HG03139 (cell line): Measurements from ENCODE around the gene SRL.

Experiments used
- ATAC-seq: cut with Tn5 transposase; IDR thresholded peaks from one replicate; pipeline ENCODE4 v1.9.1; 2021; ENCODE audit not compliant: unreplicated experiment

SRL gene

DNA sequence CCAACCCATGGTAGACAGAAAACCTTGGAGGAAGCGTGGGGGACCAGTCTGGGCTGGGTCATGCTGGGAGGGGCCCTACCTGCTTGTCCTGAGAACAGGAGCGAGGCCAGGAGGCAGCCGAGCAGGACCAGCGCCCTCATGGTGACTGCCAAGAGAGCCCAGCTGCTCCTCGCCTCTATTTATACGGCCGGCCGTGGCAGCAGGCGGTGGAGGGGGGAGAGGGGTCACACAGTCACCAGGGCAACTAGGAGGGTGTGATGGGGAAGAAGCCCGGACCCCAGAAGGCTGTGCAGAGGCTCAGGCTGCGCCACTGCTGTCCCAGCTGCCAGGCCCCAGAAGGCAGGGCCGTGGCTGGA, at the start of gene SRL:
TSS of gene SRL (minus strand) at position 153 of the 356 bp plus-strand sequence. CDS start at position 140, 13 bp downstream.
- ATAC-seq = no peak

DNA sequence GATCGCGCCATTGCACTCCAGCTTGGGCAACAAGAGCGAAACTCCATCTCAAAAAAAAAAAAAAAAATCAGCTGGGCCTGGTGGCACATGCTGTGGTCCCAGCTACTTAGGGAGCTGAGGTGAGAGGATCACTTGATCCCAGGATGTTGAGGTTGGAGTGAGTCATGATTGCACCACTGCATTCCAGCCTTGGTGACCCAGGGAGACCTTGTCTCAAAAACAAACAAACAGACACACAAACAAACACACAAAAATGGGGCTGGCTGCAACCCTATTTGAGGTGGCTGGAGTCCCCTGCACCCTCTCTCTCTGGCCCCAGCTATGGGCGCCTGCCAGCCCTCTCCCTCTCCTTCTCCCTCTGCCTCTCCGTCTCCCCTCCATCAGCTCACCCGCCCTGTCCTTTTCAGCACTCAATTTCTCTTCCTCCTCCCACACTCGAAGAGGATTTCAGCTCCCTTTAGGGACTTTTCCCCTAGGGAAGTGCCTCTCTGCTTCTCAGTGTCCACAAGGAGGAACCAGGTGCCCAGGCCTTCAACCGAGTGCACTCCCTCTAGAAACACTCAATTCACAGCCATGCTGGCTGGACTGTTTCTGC, 48.5 kb upstream of the SRL start:
- ATAC-seq = no peak

DNA sequence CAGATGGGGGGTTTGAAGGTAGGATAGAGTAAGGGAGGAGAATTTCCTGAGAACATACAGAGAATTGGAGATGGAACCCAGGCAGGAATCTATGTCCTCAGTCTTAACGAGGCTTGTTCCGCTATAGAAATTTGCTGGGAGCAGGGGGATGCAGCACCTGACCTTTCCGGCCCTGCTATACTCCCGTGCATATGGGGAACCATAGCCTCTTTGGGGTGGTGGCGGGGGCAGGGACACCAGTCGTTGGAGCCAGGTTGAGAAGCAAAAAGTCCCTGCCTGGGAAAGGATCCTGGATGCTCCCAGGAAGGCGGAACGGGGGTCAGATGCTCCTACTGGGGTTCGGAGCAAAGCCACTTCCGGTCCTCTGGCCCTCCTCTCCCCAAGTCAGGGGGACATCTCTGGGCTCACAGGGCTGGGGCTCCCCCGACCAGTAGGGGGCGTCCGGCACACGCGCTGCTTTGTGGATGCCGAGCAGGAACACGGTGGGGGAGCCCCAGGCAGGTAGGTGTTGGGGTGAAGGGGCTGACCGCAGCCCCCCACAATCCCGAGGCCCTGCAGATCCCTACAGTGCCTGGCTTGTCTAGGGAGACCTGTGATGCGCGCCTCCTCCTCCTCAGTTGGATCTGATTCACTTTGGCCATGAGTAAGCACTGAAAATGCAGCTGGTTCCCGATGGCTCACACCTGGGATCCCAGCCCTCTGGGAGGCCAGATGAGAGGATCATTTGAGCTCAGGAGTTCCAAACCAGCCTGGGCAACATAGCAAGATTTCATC, 46.5 kb upstream of the SRL start:
- no peak for ATAC-seq

DNA sequence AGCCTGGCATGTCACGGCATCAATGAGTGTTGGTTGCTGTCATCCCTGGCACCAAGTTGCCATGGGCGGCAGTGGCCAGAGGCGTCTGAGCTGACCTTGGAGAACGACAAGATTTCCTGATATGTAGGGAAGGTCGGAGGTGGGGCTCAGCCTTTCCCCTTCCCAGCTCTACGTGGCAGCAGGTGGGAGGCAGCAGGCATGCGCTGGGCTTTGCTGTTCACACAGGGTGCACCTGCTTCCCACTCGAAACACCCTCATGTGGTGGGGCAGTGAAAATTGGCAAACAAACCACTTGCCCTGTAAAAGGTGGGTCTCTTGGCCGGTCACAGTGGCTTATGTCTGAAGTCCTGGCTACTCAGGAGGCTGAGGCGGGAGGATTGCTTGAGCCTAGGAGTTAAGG, 43.3 kb upstream of the SRL start:
- ATAC-seq = no peak

DNA sequence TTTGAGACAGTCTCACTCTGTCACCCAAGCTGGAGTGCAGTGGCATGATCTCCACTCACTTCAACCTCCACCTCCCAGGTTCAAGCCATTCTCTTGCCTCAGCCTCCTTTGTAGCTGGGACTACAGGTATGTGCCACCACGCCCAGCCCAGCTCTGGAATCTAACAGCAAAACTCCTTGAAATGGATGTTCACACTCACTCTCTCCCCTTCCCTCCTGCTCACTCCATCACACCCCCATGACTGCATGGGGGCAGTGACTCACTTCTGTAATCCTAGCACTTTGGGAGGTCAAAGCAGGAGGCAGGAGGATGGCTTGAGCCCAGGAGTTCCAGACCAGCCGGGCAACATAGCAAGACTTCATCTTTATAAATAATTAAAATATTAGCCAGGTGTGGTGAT, 42.1 kb upstream of the SRL start:
- ATAC-seq = no peak

DNA sequence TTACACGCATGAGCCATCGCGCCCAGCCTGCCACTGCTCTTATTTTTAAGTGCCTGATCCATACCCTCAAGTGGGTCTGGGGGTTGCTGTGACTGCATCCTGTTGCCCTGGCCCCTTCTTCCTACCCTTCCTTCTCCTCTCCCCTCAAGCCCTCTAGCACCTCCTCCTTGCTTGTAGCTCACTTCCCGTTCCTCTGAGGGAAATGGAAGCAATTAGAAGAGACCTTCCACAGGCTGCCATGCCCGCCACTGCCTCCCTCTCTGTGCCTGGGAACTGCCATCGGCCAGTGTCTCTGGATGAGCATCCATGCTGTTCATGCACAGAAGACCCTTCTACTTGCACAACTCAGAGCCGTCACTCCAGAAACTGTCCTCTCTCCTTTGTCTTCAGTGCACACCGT, 41.6 kb upstream of the SRL start:
- ATAC-seq = no peak

DNA sequence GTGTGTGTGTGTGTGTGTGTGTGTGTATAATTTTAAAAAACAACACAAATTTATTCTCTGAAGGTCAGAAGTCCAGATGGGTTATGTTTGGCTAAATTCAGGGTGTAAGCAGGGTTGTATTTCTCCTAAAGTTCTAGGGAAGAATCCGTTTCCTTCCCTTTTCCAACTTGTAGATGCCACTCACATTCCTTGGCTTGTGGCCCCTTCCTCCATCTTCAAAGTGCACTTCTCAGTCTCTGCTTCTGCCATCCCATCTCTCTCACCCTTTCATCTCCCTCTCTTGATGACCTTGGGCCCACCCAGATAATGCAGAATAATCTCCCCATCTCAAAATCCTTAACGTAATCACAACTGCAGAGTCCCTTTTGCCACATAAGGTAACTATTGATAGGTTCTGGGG, 38.7 kb upstream of the SRL start:
- no peak for ATAC-seq

DNA sequence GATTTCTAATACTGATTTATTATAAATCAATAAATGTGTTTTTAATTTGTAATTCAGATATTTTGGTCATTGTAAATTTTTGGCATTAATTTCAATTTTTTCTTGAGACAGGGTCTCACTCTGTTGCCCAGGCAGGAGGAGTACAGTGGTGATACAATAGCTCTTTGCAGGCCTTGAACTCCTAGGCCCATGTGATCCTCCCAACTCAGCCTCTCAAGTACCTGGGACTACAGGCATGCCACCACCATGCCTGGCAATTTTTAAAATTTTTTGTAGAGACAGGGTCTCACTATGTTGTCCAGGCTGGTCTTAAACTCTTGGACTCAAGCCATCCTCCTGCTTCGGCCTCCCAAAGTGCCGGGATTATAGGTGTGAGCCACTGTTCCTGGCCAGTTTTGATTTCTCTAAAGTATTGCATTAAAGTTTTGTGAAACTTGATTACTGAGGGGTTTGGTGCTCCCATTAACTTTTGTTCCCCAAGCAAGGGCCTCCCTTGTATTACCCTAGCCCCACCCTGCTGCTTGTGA, 36.2 kb upstream of the SRL start:
- ATAC-seq = no peak

DNA sequence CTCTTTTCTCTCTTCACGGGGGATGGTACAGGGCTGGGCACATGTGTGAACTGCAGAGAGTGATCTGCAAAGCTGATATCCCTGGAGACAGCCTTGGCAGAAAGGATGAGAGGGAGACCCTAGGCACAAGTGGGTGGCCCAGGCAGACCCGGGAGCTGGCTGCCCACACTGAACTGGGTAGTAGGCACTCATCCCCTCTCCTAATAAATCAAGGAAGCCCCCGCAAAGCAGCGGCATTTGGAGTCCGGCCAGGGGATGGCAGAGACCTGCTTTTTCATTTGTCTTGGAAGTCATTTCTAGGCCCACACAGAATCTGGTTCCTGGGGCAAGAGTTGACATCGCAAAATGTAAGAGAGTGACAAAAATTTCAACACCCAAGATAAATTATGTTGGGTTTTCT, 34.0 kb upstream of the SRL start:
- no peak for ATAC-seq

DNA sequence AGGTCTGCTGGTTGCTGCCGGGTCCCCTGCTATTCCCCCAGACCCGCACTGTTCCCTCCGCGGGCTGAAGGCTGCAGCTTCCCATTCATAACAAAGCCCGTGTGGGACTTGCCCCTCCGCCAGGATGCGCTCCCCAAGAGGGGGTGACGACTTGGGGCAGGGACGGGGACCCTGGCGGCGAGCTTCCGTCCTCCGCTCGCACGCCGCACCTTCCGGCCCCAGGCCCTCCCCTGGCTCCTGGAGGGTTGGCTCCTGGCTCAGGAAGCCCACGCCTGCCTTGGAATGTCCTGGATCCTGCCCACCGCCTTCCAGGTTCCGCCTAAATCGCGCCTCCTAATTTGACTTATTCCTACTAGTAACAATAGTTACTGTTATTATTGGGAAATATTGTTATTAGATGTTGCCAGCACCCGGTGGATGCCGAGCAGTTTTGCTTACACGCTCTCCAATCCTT, 32.0 kb upstream of the SRL start:
- no peak for ATAC-seq

DNA sequence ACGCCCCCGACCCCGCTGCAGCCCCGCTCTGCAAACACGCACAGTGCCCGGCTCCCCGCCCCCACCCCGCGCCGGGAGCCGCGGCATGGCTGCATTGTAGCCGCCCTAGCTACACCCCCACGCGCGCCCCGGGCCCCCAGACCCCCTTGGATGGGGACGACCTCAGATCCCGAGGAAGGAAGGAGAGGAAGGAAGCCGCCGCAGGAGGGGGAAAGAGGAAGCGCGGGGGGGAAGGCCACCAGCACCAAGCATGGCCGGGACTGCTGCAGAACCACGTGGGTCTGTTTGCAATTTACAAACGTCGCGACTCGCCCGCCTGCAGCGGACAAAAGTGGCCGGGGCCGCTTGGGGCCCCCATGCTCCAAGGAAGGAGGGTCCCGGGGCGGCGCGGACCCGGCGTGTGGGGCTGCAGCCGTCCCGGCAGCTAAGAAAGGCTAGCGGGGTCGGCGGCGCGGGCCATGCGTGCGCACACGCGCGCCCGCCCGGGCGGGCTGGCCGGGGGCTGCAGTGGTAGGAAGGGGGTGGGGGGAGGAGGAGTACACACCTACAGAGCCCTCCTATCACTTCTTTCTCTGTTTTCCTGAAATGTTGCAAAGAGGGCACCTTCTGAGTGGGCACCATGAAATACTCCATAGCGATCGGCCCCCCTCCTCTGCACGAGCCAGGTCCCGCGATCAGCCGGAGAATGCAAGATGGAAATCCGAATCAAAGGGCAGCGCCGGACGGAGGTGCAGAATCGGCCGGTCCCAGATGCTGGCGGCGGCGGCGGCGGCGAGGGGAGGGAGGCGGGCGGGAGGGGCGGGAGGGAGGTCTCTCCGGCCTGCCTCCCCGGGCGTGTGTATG, 30.5 kb upstream of the SRL start:
- ATAC-seq = no peak

DNA sequence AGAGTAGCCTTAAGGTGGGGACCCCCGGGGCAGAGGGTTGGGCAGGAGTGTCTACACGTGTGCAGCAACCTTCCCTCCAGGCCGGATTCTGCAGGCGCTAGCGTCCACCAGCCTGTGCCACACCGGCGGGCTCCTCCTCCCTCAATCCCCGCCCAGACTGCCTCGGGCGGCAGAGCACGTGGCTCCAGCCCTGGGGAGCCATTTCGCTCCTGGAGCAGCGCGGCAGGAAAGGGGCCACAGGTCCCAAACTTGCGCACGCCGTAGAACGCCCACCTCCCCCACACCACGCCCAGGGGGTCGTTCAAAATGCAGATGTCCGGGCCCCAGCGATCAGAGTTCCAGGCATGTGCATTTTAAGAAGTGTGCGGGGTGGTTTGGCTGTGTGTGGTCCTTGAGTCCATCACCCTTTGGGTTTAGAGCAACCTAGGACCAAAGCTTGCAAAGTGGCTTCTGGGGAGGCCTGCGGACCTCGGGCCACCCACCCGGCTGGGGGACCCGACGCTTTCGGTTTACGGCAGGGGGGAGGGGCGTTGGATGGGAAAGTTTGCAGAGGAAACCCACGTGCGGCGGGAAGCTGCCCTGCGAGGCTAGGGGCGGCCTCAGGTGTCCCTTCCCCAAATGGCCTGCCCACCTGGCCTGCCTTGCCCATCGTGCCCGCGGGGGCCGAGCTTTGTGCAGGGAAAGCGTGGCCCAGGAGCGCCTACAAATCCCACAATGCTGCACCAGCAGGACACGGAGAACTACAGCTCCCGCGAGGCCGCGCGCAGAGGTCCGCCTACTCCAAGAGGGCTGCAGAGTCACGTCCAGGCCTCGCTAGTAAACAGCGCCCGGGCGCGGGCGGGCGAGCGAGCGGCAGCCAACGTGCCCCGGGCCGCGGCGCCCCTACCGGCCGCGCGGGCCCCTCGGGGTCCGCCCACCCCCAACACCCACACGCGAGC, 29.6 kb upstream of the SRL start:
- ATAC-seq = peak; percentile 48

DNA sequence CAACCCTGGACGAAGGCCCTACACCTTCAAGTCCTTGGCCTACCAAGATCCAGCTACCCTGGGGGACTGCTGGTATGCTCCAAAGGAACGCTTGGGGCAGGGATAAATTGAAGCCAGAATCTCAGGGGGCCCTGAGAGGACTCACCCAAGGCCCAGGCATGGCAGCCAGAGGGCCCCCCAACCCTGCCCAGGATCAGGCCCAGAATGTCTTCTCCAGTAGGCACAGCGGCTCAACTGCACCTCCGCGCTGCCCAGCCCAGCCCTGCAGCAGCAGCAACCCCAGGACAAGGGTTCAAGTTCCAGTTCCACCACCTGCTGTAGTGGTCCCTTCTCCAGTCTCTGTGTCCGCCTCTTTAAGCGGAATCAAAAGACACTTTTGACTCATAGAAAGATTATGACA, 28.7 kb upstream of the SRL start:
- no peak for ATAC-seq

DNA sequence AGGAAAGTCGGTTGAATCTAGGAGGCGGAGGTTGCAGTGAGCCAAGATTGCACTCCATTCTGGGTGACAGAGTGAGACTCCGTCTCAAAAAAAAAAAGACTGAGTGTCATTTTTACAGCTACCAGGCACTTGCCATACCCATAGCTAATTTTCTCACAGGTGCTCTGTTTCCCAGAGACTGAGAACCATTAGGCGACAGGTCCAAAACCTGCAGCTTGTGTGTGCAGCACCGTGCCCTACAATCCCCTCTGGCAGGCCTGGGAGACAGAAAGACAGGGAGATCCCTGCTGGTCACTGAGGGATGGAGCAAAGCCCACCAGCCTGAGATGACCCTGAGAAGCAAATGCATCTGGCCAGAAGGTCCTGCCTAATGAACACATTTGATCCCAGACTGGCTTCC, 28.2 kb upstream of the SRL start:
- no peak for ATAC-seq

DNA sequence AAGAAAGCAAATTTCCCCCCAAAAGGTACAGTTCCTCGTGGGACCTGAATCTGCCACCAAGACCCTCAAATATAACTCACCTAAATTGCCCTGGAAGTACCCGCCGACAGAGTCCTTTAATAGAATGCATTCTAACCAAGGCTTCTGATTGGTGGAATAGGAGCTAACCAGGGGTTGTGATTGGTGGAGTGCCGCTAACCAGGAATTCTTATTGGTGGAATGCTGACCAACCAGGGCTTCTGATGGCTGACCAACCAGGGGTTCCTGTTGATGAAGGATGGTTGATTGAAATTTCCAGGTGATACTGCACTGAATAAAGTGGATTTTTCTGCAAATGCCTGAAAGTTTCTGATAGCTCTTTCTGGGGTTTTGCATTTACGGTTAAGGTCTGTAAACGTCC, 24.5 kb upstream of the SRL start:
- no peak for ATAC-seq

DNA sequence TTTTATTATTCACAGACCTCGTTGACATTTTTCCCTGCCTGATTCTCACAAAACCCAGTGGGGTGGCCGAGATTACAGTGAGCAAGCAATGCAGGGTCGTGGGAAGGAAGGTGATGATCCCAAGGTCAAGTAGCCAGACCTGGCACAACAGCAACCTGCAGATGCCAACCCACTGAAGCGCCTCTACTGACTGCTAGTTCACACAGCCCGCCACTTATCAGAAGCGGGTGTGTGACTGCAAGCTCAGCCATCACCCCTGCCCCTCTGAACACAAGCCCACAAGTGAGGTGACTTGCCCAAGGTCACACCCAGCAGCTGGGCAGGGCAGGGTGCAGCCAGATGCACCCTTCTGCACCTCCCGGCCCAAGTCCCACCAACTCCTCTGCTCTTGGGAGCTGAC, 23.8 kb upstream of the SRL start:
- ATAC-seq = no peak

DNA sequence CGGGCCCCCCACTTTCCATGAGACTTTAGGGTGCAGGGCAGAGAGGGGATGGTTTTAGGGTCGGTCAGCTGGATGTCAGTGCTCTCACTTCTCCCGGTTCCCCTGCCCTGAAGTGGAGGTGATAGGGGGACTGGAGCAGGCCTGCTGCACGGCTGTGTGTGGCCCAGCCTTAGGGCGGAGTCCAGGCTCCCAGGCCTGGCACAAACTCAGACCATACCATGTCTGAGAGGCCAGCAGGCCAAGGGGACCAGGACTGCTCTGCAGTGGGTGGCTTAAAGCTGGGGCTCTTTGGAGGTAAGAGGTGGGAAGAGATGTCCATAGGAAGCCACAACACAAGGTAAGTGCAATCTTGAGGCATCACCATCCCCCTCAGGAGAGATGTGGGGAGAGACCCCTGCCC, 22.7 kb upstream of the SRL start:
- no peak for ATAC-seq

DNA sequence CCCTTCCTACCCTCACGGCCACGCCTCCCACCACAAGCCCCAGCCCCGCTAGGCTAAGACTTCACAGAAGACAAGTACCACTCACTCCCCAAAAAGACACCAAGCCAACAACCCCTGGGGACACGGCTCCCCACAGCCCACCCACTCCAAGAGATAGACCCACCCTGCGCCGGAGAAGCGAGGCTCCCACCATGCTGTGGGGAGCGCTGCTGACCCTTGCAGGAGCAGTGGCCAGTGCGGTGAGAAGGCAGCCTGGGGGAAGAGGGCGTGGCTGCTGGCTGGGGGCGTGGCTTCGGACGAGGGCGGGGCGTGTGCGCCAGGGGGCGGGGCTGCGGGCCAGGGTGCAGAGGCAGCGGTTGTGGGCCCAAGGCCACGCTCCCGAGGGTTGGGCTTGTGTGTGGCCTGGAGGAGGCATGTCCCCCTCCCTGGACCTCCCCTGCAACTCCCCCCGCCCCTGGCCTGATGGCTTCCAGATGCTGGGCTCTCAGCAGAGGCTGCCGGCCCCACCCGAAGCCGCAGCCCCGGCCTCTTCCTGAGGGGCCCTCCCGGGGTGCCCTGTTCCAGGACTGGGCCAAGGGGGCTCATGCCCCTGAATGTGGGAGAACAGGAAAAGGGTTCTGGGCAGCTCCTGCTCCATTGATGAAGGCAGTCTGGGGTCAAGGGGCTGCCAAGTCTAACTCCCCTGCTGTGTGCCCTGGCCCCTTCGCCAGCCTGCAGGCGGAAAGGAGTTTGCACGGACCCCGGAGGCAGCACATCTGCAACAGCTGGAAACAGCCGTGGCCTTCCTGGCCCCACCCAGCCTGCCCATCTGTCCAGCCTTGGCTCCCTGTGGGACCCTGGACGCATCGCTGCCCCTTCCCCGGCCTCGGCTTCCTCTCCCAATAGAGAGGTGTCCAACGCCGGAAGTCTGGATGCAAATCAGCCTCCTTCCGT, 21.9 kb upstream of the SRL start:
- ATAC-seq = no peak

DNA sequence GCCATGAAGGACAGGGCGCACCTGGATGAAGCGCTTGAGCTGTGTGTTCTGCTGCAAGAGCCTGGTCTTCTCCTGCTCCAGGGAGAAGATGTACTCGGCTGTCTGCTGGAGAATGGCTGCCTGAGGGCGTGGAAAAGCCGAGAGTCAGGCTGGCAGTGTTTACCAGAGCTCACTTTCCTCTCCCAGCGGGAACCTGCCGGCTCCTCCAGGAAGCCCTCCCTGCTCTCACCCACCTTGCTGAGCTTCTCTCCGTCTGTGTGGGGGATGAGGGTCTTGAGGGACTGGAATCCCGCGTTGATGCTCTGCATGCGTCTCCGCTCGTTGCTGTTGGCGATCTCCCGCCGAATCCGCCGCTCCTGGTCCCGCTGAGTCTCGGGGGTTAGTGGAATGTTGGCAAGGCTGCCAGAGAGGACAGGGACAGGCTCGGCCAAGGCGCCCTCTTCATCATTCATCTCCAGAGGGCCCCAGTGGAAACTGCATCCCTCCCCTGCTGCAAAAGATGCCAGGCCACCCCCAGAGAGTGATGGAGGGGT, 20.5 kb upstream of the SRL start:
- ATAC-seq = no peak
